Amygdala (tissue), 56 donors: ENCODE data around the gene LSM2.
"Not testable (repeated sequence)": the region's sequence is repeated elsewhere in the genome, so short reads cannot be mapped to it uniquely, and the experiment has no call there.

Source experiments
- DNase-seq, 56 donors: peaks; one replicate each; lab custom pipeline; 2025; lab: John Stamatoyannopoulos, UW

LSM2 gene

GRCh38 chr6:31806470-31807272 lies at the start of gene LSM2:
Gene LSM2 (minus strand): TSS chr6:31806966. CDS start chr6:31806757, 209 bp downstream.
- peak; percentile 52 to 98 (median 94) for DNase-seq

- DNase-seq: not testable (repeated sequence)
Measured at GRCh38 chr6:31851980-31852718, 45.4 kb upstream of the LSM2 start.

GRCh38 chr6:31851485-31851832 lies 44.7 kb upstream of the LSM2 start:
- no peak for DNase-seq

- DNase-seq: no peak
Measured at GRCh38 chr6:31850765-31851484, 44.2 kb upstream of the LSM2 start.

GRCh38 chr6:31847276-31847978 lies 40.7 kb upstream of the LSM2 start:
- no peak for DNase-seq

GRCh38 chr6:31844507-31844906 lies 37.7 kb upstream of the LSM2 start:
- no peak for DNase-seq

- no peak for DNase-seq
Measured at GRCh38 chr6:31842053-31842452, 35.3 kb upstream of the LSM2 start.

- not testable (repeated sequence) for DNase-seq
Measured at GRCh38 chr6:31839779-31840126, 33.0 kb upstream of the LSM2 start.

- no peak for DNase-seq
Measured at GRCh38 chr6:31838968-31839367, 32.2 kb upstream of the LSM2 start.

GRCh38 chr6:31838114-31838553 lies 31.4 kb upstream of the LSM2 start:
- DNase-seq: not testable (repeated sequence)

- no peak for DNase-seq
Measured at GRCh38 chr6:31837369-31838113, 30.8 kb upstream of the LSM2 start.

GRCh38 chr6:31836474-31837368 lies 30.0 kb upstream of the LSM2 start:
- DNase-seq: no peak

- no peak for DNase-seq
Measured at GRCh38 chr6:31836047-31836473, 29.3 kb upstream of the LSM2 start.

- peak in 55 of 56 donors; percentile 36 to 90 (median 77) for DNase-seq
Measured at GRCh38 chr6:31834367-31835250, 27.8 kb upstream of the LSM2 start.

GRCh38 chr6:31831350-31832215 lies 24.8 kb upstream of the LSM2 start:
- peak in 4 of 56 donors; percentile 11 to 54 (median 26) for DNase-seq

- peak in 1 of 56 donors; percentile 7 for DNase-seq
Measured at GRCh38 chr6:31830886-31831335, 24.1 kb upstream of the LSM2 start.
